Measurements from ENCODE around the gene ABCF3. TPM values are rescaled to one million over a fixed set of nuclear protein-coding genes. Genes with fewer than 3 reads are reported as not detected.

Gene ABCF3
- total and polyA plus RNA-seq, 4 donors: 28.1 to 59.2 (median 33.7) TPM

DNA sequence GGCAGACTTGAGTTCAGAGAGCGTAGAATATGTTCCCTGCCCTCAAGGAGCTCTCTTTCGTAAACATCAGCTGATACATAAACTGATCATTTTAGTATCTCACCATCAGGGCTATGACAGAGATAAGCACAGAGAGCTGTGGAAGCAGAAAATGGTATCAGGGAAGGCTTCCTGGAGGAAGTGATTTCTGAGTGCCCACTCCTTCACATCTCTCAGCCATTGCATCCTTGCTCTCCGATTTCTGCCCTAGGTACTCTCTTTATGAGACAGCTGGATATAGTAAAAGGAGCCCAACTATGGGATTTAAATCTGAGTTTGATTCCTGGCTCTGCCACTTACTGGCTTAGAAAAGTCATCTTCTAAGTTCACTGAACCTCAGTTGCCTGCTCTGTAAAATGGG lies 20.5 kb upstream of the ABCF3 start:
- Histone ChIP-seq H3K4me3 (ENCODE audit: low read depth in 1 of 3, low read length in 3 of 3) (no peak overlapping the region), H3K4me1 (ENCODE audit: control insufficient read depth in 4 of 4, insufficient read depth in 4 of 4, low read length in 3 of 4) (peaks cover 0 to 5% (median 2%) of the 10 kb centered on the region in 4 donors), H3K9ac (ENCODE audit: low read depth in 1 of 2, low read length in 2 of 2) (no peak overlapping the region), H3K36me3 (ENCODE audit: control insufficient read depth in 4 of 4, insufficient read depth in 3 of 4, low read depth in 1 of 4, low read length in 3 of 4) (peaks cover 15 to 63% (median 44%) of the 10 kb centered on the region in 4 donors), H3K9me3 (ENCODE audit: control insufficient read depth in 4 of 4, low read length in 3 of 4) (no peaks in the 10 kb centered on the region), H3K27ac (ENCODE audit: low read depth in 1 of 2, low read length in 2 of 2) (no peak overlapping the region), H3K27me3 (ENCODE audit: control insufficient read depth in 4 of 4, insufficient read depth in 4 of 4, low read length in 3 of 4) (no peaks in the 10 kb centered on the region)
- no peak for DNase-seq (ENCODE audit: low spot score)
- TF ChIP-seq, protein P1, sequence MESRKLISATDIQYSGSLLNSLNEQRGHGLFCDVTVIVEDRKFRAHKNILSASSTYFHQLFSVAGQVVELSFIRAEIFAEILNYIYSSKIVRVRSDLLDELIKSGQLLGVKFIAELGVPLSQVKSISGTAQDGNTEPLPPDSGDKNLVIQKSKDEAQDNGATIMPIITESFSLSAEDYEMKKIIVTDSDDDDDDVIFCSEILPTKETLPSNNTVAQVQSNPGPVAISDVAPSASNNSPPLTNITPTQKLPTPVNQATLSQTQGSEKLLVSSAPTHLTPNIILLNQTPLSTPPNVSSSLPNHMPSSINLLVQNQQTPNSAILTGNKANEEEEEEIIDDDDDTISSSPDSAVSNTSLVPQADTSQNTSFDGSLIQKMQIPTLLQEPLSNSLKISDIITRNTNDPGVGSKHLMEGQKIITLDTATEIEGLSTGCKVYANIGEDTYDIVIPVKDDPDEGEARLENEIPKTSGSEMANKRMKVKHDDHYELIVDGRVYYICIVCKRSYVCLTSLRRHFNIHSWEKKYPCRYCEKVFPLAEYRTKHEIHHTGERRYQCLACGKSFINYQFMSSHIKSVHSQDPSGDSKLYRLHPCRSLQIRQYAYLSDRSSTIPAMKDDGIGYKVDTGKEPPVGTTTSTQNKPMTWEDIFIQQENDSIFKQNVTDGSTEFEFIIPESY (IDR thresholded peaks at IDR 0.05): no peak
- TF ChIP-seq RAD21 (IDR thresholded peaks at IDR 0.05) (no peak), YY1 (IDR thresholded peaks at IDR 0.05) (no peak), TAF1 (conservative IDR thresholded peaks at IDR 0.05) (no peak), RXRA (IDR thresholded peaks at IDR 0.05) (no peak), HNF4A (conservative IDR thresholded peaks at IDR 0.05) (no peak), JUND (IDR thresholded peaks at IDR 0.05) (no peak)
- TF ChIP-seq, protein P2, sequence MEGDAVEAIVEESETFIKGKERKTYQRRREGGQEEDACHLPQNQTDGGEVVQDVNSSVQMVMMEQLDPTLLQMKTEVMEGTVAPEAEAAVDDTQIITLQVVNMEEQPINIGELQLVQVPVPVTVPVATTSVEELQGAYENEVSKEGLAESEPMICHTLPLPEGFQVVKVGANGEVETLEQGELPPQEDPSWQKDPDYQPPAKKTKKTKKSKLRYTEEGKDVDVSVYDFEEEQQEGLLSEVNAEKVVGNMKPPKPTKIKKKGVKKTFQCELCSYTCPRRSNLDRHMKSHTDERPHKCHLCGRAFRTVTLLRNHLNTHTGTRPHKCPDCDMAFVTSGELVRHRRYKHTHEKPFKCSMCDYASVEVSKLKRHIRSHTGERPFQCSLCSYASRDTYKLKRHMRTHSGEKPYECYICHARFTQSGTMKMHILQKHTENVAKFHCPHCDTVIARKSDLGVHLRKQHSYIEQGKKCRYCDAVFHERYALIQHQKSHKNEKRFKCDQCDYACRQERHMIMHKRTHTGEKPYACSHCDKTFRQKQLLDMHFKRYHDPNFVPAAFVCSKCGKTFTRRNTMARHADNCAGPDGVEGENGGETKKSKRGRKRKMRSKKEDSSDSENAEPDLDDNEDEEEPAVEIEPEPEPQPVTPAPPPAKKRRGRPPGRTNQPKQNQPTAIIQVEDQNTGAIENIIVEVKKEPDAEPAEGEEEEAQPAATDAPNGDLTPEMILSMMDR (IDR thresholded peaks at IDR 0.05; ENCODE audit: low read depth, low read length, missing input control): no peak
- TF ChIP-seq, protein P3, sequence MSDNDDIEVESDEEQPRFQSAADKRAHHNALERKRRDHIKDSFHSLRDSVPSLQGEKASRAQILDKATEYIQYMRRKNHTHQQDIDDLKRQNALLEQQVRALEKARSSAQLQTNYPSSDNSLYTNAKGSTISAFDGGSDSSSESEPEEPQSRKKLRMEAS (IDR thresholded peaks at IDR 0.05): no peak
- TF ChIP-seq, protein P4, sequence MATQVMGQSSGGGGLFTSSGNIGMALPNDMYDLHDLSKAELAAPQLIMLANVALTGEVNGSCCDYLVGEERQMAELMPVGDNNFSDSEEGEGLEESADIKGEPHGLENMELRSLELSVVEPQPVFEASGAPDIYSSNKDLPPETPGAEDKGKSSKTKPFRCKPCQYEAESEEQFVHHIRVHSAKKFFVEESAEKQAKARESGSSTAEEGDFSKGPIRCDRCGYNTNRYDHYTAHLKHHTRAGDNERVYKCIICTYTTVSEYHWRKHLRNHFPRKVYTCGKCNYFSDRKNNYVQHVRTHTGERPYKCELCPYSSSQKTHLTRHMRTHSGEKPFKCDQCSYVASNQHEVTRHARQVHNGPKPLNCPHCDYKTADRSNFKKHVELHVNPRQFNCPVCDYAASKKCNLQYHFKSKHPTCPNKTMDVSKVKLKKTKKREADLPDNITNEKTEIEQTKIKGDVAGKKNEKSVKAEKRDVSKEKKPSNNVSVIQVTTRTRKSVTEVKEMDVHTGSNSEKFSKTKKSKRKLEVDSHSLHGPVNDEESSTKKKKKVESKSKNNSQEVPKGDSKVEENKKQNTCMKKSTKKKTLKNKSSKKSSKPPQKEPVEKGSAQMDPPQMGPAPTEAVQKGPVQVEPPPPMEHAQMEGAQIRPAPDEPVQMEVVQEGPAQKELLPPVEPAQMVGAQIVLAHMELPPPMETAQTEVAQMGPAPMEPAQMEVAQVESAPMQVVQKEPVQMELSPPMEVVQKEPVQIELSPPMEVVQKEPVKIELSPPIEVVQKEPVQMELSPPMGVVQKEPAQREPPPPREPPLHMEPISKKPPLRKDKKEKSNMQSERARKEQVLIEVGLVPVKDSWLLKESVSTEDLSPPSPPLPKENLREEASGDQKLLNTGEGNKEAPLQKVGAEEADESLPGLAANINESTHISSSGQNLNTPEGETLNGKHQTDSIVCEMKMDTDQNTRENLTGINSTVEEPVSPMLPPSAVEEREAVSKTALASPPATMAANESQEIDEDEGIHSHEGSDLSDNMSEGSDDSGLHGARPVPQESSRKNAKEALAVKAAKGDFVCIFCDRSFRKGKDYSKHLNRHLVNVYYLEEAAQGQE (IDR thresholded peaks at IDR 0.05): no peak
- WGBS: 93% methylated on average over 3 of the region's 3 CpGs

DNA sequence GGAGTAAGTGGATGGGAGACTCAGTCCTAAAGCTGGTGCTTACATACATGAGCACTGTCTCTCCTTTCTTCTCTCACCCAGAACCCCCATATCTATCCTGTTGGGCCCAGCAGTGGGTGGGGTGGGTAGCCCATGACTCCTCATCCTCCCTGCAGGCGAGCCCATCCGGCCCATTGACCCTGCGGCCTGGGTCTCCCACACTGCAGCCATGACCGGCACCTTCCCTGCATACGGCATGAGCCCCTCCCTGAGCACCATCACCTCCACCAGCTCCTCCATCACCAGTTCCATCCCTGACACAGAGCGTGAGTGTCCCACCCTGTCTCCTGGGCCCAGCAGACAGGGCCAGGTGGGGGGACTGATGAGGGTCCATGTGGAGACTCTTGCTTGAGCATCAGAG lies 19.3 kb upstream of the ABCF3 start:
- H3K9ac ChIP-seq (ENCODE audit: low read depth in 1 of 2, low read length in 2 of 2): no peak overlapping the region
- TF ChIP-seq TAF1 (conservative IDR thresholded peaks at IDR 0.05): no peak
- TF ChIP-seq, protein P1 (IDR thresholded peaks at IDR 0.05): no peak
- no peak for TF ChIP-seq EGR1 (IDR thresholded peaks at IDR 0.05; ENCODE audit: low read depth in 2 of 2)
- no peak for TF ChIP-seq NR2F2 (IDR thresholded peaks at IDR 0.05)
- TF ChIP-seq RAD21 (IDR thresholded peaks at IDR 0.05): no peak
- TF ChIP-seq, protein P5, sequence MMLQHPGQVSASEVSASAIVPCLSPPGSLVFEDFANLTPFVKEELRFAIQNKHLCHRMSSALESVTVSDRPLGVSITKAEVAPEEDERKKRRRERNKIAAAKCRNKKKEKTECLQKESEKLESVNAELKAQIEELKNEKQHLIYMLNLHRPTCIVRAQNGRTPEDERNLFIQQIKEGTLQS (IDR thresholded peaks at IDR 0.05): no peak
- TF ChIP-seq FOXA2 (IDR thresholded peaks at IDR 0.05): no peak
- TF ChIP-seq, protein P4 (IDR thresholded peaks at IDR 0.05): no peak
- no peak for TF ChIP-seq SP1 (IDR thresholded peaks at IDR 0.05)
- TF ChIP-seq, protein P3 (IDR thresholded peaks at IDR 0.05): no peak
- no peak for DNase-seq (ENCODE audit: low spot score)
- H3K27ac ChIP-seq (ENCODE audit: low read depth in 1 of 2, low read length in 2 of 2): no peak overlapping the region
- 97% methylated on average over 6 of the region's 6 CpGs for WGBS
- H3K4me3 ChIP-seq (ENCODE audit: low read depth in 1 of 3, low read length in 3 of 3): no peak overlapping the region
- H3K36me3 ChIP-seq (ENCODE audit: control insufficient read depth in 4 of 4, insufficient read depth in 3 of 4, low read depth in 1 of 4, low read length in 3 of 4): peaks cover 15 to 74% (median 50%) of the 10 kb centered on the region in 4 donors
- H3K4me1 ChIP-seq (ENCODE audit: control insufficient read depth in 4 of 4, insufficient read depth in 4 of 4, low read length in 3 of 4): no peaks in the 10 kb centered on the region
- no peaks in the 10 kb centered on the region for H3K27me3 ChIP-seq (ENCODE audit: control insufficient read depth in 4 of 4, insufficient read depth in 4 of 4, low read length in 3 of 4)
- H3K9me3 ChIP-seq (ENCODE audit: control insufficient read depth in 4 of 4, low read length in 3 of 4): no peaks in the 10 kb centered on the region
